ENCODE results near the gene BCL7A. TPM values are rescaled to one million over a fixed set of nuclear protein-coding genes. Genes with fewer than 3 reads are reported as not detected.
A peak's percentile ranks its signal among the peaks of the same experiment; 100 is the strongest.

Gene BCL7A
- total RNA-seq, 1 experiment from 2014 or later: 14.5 TPM

DNA sequence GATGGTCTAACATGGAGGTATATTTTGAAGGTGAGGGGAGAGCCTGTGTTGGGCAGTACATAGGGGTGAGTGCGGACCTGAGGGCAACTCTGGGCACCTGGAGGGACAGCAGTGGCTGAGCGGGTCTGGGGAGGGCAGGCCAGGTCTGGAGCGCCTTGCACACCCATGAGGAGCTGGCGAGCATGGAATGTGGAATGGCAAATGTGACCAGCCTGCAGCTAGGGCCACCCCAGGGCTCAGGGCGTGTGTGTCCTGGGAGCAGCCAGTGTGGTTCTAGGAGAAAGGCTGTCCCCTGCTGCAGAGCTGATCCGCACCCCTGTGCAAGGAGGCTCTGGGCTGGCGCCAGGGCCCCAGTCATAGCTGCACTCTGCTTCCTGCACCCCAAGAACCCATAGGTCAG, 24.5 kb downstream of the BCL7A start:
- in situ Hi-C loops (cut with HindIII; ENCODE audit: low pct_unique_long_range_greater_than_20kb, low sequenced_read_pairs): no loop called here
- no TSS peak for BruUV-seq (replicated peaks)
- DNase-seq (ENCODE audit: low read depth, low spot score): no peak
- no peaks in the 10 kb centered on the region for H3K27me3 ChIP-seq (ENCODE audit: control insufficient read depth, insufficient read depth, low read length)
- H3K9me3 ChIP-seq (ENCODE audit: control insufficient read depth, insufficient read depth, low read depth, low read length): no peaks in the 10 kb centered on the region
- H3K36me3 ChIP-seq (ENCODE audit: control insufficient read depth, insufficient read depth, low read length): no peaks in the 10 kb centered on the region
- ChIA-PET POLR2A (no interaction called here), CTCF (no interaction called here)
- H3K4me1 ChIP-seq (ENCODE audit: control insufficient read depth, insufficient read depth, low read length): no peaks in the 10 kb centered on the region; the same call in 1 of the 2 replicates
- TF ChIP-seq, protein P1, sequence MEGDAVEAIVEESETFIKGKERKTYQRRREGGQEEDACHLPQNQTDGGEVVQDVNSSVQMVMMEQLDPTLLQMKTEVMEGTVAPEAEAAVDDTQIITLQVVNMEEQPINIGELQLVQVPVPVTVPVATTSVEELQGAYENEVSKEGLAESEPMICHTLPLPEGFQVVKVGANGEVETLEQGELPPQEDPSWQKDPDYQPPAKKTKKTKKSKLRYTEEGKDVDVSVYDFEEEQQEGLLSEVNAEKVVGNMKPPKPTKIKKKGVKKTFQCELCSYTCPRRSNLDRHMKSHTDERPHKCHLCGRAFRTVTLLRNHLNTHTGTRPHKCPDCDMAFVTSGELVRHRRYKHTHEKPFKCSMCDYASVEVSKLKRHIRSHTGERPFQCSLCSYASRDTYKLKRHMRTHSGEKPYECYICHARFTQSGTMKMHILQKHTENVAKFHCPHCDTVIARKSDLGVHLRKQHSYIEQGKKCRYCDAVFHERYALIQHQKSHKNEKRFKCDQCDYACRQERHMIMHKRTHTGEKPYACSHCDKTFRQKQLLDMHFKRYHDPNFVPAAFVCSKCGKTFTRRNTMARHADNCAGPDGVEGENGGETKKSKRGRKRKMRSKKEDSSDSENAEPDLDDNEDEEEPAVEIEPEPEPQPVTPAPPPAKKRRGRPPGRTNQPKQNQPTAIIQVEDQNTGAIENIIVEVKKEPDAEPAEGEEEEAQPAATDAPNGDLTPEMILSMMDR (IDR thresholded peaks at IDR 0.05): no peak
- TF ChIP-seq, protein P2, sequence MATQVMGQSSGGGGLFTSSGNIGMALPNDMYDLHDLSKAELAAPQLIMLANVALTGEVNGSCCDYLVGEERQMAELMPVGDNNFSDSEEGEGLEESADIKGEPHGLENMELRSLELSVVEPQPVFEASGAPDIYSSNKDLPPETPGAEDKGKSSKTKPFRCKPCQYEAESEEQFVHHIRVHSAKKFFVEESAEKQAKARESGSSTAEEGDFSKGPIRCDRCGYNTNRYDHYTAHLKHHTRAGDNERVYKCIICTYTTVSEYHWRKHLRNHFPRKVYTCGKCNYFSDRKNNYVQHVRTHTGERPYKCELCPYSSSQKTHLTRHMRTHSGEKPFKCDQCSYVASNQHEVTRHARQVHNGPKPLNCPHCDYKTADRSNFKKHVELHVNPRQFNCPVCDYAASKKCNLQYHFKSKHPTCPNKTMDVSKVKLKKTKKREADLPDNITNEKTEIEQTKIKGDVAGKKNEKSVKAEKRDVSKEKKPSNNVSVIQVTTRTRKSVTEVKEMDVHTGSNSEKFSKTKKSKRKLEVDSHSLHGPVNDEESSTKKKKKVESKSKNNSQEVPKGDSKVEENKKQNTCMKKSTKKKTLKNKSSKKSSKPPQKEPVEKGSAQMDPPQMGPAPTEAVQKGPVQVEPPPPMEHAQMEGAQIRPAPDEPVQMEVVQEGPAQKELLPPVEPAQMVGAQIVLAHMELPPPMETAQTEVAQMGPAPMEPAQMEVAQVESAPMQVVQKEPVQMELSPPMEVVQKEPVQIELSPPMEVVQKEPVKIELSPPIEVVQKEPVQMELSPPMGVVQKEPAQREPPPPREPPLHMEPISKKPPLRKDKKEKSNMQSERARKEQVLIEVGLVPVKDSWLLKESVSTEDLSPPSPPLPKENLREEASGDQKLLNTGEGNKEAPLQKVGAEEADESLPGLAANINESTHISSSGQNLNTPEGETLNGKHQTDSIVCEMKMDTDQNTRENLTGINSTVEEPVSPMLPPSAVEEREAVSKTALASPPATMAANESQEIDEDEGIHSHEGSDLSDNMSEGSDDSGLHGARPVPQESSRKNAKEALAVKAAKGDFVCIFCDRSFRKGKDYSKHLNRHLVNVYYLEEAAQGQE (IDR thresholded peaks at IDR 0.05; ENCODE audit: insufficient read depth in 1 of 2, low read depth in 2 of 2, low read length in 1 of 2): no peak
- ATAC-seq: peak; percentile 52; the same call in 1 of the 2 replicates
- no peak overlapping the region for H3K27ac ChIP-seq (ENCODE audit: low read length)
- intact Hi-C loops (cut with micrococcal nuclease; ENCODE audit: unreplicated experiment): no loop called here
- no peak overlapping the region for H3K4me3 ChIP-seq (ENCODE audit: low read depth in 2 of 2, low read length in 2 of 2)

DNA sequence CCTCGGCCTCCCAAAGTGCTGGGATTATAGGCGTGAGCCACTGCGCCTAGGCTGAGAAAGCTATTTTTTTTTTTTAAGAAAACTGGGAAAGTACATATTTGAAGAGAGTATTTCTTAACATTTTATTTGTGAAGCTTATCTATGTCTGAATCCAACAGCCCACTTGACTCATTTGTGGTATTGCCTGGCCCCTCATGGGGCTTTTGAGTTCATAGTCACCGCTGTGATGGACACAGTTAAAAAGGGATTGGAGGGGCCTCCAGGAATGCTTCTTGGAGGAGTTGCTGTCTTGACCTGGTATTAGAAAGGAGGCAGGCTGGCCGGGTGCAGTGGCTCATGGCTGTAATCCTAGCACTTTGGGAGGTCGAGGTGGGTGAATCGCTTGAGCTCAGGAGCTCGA, 26.5 kb downstream of the BCL7A start:
- H3K9me3 ChIP-seq (ENCODE audit: control insufficient read depth, insufficient read depth, low read depth, low read length): no peaks in the 10 kb centered on the region
- ATAC-seq: no peak
- H3K27me3 ChIP-seq (ENCODE audit: control insufficient read depth, insufficient read depth, low read length): no peaks in the 10 kb centered on the region
- TF ChIP-seq, protein P1 (IDR thresholded peaks at IDR 0.05): no peak
- TF ChIP-seq TCF7L2 (IDR thresholded peaks at IDR 0.05; ENCODE audit: low read depth, low read length) (no peak), SIN3A (IDR thresholded peaks at IDR 0.05; ENCODE audit: borderline replicate concordance, insufficient read depth, low read depth, low read length) (no peak), POLR2AphosphoS5 (IDR thresholded peaks at IDR 0.05; ENCODE audit: low read depth, low read length) (no peak)
- TF ChIP-seq, protein P2 (IDR thresholded peaks at IDR 0.05; ENCODE audit: insufficient read depth in 1 of 2, low read depth in 2 of 2, low read length in 1 of 2): no peak
- BruUV-seq (replicated peaks): no TSS peak
- in situ Hi-C loops (cut with HindIII; ENCODE audit: low pct_unique_long_range_greater_than_20kb, low sequenced_read_pairs): no loop called here
- H3K27ac ChIP-seq (ENCODE audit: low read length): no peak overlapping the region
- DNase-seq (ENCODE audit: low read depth, low spot score): no peak
- ChIA-PET CTCF (no interaction called here), POLR2A (interaction anchor here (0.7 kb wide), 1 partner anchor 10 kb away, joined by 3 read pairs; no protein-coding TSS in a partner anchor)
- intact Hi-C loops (cut with micrococcal nuclease; ENCODE audit: unreplicated experiment): no loop called here
- no peaks in the 10 kb centered on the region; the same call in 1 of the 2 replicates for H3K4me1 ChIP-seq (ENCODE audit: control insufficient read depth, insufficient read depth, low read length)
- H3K4me3 ChIP-seq (ENCODE audit: low read depth in 2 of 2, low read length in 2 of 2): no peak overlapping the region
- H3K36me3 ChIP-seq (ENCODE audit: control insufficient read depth, insufficient read depth, low read length): no peaks in the 10 kb centered on the region

Data from Panc1 (cell line).